Measurements from ENCODE around the gene EVPL. TPM values are rescaled to one million over a fixed set of nuclear protein-coding genes. Genes with fewer than 3 reads are reported as not detected.

Gene EVPL
- total and polyA plus RNA-seq, 2 of the 13 experiments (the other 11 are each of a cell fraction or from before 2014, with no cell fraction given) = 2.1 to 8.2 TPM

GRCh38 chr17:76014100-76014924, 12.8 kb downstream of the EVPL start (continued):
- TF ChIP-seq, protein P1, sequence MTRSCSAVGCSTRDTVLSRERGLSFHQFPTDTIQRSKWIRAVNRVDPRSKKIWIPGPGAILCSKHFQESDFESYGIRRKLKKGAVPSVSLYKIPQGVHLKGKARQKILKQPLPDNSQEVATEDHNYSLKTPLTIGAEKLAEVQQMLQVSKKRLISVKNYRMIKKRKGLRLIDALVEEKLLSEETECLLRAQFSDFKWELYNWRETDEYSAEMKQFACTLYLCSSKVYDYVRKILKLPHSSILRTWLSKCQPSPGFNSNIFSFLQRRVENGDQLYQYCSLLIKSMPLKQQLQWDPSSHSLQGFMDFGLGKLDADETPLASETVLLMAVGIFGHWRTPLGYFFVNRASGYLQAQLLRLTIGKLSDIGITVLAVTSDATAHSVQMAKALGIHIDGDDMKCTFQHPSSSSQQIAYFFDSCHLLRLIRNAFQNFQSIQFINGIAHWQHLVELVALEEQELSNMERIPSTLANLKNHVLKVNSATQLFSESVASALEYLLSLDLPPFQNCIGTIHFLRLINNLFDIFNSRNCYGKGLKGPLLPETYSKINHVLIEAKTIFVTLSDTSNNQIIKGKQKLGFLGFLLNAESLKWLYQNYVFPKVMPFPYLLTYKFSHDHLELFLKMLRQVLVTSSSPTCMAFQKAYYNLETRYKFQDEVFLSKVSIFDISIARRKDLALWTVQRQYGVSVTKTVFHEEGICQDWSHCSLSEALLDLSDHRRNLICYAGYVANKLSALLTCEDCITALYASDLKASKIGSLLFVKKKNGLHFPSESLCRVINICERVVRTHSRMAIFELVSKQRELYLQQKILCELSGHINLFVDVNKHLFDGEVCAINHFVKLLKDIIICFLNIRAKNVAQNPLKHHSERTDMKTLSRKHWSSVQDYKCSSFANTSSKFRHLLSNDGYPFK (CRISPR knock-in tag; IDR thresholded peaks at IDR 0.05; ENCODE audit: borderline replicate concordance) = peak; percentile 21; the same call in 1 of the 2 replicates
- TF ChIP-seq REPIN1 (CRISPR knock-in tag; IDR thresholded peaks at IDR 0.05; ENCODE audit: borderline replicate concordance, low read depth) (peak; percentile 52; the same call in 1 of the 2 replicates), DNMT1 (CRISPR knock-in tag; IDR thresholded peaks at IDR 0.05) (peak; percentile 16; the same call in 1 of the 2 replicates), ZNF224 (CRISPR knock-in tag; IDR thresholded peaks at IDR 0.05) (0 out of 2 replicates have a peak, but pooled peaks have one; percentile 77), ZNF839 (CRISPR knock-in tag; IDR thresholded peaks at IDR 0.05; ENCODE audit: borderline replicate concordance) (0 out of 2 replicates have a peak, but pooled peaks have one; percentile 59), ZBTB4 (CRISPR knock-in tag; IDR thresholded peaks at IDR 0.05; ENCODE audit: borderline replicate concordance) (0 out of 2 replicates have a peak, but pooled peaks have one; percentile 23), GTF2F1 (IDR thresholded peaks at IDR 0.05; ENCODE audit: low read length) (no peak), GATAD1 (CRISPR knock-in tag; IDR thresholded peaks at IDR 0.05) (0 out of 2 replicates have a peak, but pooled peaks have one; percentile 33), ZNF329 (CRISPR knock-in tag; IDR thresholded peaks at IDR 0.05; ENCODE audit: low read depth) (0 out of 2 replicates have a peak, but pooled peaks have one; percentile 55), KLF13 (CRISPR knock-in tag; IDR thresholded peaks at IDR 0.05) (peak; percentile 49; the same call in 1 of the 2 replicates), ZNF232 (CRISPR knock-in tag; IDR thresholded peaks at IDR 0.05; ENCODE audit: borderline replicate concordance) (no peak), JARID2 (CRISPR knock-in tag; IDR thresholded peaks at IDR 0.05; ENCODE audit: insufficient replicate concordance) (peak; percentile 31)

All from HepG2 (cell line).